ENCODE measurements around the gene PLCXD1.
"Not testable (repeated sequence)": the region's sequence is repeated elsewhere in the genome, so short reads cannot be mapped to it uniquely, and the experiment has no call there.

The PLCXD1 gene

DNA sequence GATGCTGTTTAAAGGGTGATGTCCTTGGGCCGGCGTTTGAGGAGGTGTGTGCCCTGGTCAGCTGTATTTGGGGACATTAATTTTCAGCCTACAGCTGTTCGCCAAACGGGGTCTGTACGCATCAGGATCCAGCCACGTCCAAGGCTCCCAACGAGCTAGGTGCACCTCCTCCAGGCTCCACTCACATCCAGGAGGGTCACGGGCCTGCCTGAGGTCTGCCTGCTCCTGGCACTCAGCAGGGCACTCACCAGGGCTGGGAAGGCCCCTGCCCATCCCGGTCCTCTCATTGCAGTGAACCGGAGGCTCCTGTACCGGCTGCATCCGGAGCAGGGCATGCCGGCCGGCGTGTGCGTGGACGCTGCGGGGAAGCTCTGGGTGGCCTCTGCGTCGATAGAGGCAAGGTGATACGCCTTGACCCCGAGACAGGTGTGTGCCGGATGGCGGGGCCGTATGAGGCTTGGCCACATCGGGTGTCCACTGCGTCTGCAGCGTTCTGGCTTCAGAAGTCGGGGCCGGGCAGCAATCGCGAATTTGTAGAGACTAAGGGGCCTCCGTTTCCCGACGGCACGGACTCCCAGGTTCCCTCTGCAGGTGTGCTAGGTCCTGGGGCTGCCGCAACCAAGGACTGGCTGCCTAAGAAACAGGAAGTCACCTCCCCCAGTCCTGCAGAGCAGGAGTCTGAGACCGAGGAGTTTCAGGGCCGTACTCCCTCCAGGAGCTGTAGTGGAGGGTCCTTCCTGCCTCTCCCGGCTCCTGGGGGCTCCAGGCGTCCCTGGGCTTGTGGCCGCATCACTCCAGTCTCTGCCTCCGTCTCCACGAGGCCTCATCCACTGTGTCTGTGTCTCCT is 27.5 kb upstream of the PLCXD1 start:
- DNase-seq (ENCODE audit: low read depth, low spot score): no peak
- in situ Hi-C loops (cut with HindIII; ENCODE audit: low sequenced_read_pairs): no loop called here
- no peak overlapping the region for H3K4me3 ChIP-seq (ENCODE audit: low read depth, low read length)
- TF ChIP-seq, protein P1, sequence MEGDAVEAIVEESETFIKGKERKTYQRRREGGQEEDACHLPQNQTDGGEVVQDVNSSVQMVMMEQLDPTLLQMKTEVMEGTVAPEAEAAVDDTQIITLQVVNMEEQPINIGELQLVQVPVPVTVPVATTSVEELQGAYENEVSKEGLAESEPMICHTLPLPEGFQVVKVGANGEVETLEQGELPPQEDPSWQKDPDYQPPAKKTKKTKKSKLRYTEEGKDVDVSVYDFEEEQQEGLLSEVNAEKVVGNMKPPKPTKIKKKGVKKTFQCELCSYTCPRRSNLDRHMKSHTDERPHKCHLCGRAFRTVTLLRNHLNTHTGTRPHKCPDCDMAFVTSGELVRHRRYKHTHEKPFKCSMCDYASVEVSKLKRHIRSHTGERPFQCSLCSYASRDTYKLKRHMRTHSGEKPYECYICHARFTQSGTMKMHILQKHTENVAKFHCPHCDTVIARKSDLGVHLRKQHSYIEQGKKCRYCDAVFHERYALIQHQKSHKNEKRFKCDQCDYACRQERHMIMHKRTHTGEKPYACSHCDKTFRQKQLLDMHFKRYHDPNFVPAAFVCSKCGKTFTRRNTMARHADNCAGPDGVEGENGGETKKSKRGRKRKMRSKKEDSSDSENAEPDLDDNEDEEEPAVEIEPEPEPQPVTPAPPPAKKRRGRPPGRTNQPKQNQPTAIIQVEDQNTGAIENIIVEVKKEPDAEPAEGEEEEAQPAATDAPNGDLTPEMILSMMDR (IDR thresholded peaks at IDR 0.05; ENCODE audit: low read depth, low read length): no peak

DNA sequence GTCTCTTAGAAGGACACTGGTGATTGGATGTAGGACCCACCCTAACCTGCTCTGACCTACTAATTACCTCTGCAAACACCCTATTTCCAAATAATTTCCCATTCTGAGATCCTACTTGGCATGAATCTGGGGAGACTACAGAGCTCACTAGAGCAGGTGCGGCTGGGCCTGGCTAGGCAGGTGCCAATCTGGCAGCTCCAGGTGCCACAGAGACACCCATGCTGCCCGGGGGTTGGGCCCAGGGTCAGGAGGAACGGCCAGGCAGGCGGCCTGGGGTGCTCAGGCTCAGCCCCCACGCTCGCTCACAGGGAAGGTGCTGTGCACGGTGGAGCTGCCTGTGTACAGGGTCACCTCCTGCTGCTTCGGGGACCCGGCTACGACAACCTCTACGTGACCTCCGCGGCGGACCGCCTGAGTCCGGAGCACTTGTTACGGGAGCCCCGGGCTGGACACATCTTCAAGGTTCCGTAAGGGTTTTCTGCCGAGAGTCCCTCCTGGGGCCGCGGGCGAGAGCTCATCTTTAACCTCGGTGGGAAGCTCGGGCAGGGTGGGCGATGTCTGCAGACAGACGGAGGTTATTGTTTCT is 26.5 kb upstream of the PLCXD1 start:
- DNase-seq (ENCODE audit: low read depth, low spot score): no peak
- TF ChIP-seq, protein P1 (IDR thresholded peaks at IDR 0.05; ENCODE audit: low read depth, low read length): no peak
- in situ Hi-C loops (cut with HindIII; ENCODE audit: low sequenced_read_pairs): no loop called here
- no peak overlapping the region for H3K4me3 ChIP-seq (ENCODE audit: low read depth, low read length)

DNA sequence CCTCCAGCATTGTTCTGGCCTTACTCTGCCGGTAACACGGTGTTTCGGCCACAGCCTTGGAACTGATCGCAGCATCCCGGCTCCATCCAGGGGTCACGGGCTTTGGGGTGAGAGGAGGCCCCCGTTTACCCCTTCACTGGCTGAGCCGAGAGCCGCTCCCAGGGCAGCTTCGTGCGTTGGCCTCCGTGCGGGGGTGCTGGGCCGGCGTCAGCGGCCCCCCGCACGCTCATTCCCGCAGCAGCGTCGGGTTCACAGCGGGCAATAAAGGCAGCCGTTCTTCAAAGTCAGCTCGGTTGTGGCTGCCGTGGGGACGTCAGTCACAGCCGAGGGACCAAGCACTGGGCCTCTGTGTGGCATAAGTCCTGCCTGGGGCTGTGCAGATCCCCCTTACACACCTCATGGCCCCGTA is 25.3 kb upstream of the PLCXD1 start:
- in situ Hi-C loops (cut with HindIII; ENCODE audit: low sequenced_read_pairs): no loop called here
- no peak overlapping the region for H3K4me3 ChIP-seq (ENCODE audit: low read depth, low read length)
- TF ChIP-seq, protein P1 (IDR thresholded peaks at IDR 0.05; ENCODE audit: low read depth, low read length): no peak
- no peak for DNase-seq (ENCODE audit: low read depth, low spot score)

DNA sequence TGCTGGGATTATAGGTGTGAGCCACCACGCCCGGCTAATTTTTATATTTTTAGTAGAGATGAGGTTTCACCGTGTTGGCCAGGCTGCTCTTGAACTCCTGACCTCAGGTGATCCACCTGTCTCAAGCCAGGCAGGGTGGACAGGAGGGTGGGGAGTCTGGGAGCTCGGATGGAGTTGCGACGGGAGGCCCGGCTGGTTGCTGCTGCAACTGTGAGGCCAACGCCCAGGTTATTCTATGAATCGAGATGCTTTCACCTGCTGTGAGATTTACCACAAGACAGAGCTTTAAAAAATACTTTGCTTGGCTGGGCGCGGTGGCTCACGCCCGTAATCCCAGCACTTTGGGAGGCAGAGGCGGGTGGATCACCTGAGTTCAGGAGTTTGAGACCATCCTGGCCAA is 24.1 kb upstream of the PLCXD1 start:
- in situ Hi-C loops (cut with HindIII; ENCODE audit: low sequenced_read_pairs); H3K4me3 ChIP-seq (ENCODE audit: low read depth, low read length); DNase-seq (ENCODE audit: low read depth, low spot score): not testable (repeated sequence)

DNA sequence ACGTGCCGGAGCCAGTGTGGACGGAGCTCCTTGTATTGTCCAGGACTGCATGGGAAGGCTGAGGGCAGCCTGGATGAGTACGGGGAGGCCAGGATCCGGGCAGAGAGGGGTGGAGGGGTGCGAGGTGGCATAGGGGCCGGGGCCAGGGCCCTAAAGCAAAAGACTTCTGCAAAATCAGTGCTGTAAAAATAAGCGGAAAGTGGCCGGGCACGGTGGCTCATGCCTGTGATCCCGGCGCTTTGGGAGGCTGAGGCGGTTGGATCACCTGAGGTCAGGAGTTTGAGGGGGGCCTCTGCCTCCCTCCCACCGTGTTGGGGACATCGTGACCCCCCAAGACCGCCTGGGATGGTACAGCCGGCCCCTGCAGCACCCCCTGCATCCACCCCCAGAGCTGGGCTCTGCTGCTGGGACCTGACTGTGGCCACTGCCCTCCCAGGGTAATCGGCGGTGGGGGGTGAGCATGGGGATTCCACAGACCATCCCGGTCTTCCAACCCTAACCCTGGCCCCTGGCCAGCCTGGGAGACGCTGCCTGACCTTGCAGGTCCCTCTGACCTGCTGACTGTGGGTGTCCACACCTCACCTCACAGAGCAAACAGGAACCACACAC is 23.4 kb upstream of the PLCXD1 start:
- DNase-seq (ENCODE audit: low read depth, low spot score): no peak
- TF ChIP-seq, protein P1 (IDR thresholded peaks at IDR 0.05; ENCODE audit: low read depth, low read length): no peak
- no peak overlapping the region for H3K4me3 ChIP-seq (ENCODE audit: low read depth, low read length)
- in situ Hi-C loops (cut with HindIII; ENCODE audit: low sequenced_read_pairs): no loop called here

DNA sequence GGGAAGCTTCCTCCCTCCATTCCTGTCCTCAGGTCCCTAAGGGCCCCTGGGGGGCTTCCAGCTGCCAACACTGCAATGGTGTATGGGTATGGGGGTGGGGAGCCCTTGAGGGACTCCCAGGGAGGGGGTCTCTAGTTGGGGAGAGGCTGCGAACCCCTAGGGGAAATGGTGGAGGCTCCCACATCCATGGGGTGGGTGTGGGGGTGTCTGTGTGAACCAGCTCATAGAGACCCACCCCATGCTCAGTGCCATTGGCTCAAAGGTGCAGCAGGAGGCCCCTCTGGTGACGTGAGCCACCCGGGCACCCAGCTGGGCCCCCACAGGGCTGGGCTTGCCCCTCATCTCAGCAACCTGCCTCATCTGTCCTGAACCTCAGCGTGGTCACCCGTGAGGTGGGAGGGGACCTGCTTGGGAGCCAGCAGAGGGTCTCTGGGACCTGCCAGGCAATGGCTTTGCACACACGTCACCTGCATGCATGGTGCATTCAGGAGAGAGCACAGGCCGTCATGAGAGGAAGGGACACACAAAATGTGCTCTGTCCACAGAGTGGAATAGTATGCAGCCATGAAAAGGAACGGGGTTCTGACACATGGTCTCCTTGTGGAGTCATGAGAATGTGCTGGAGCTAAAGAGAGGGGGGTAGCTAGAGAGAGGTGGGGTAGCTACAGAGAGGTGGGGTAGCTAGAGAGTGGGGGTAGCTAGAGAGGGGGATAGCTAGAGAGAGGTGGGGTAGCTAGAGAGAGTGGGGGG is 22.7 kb upstream of the PLCXD1 start:
- no peak for DNase-seq (ENCODE audit: low read depth, low spot score)
- in situ Hi-C loops (cut with HindIII; ENCODE audit: low sequenced_read_pairs): no loop called here
- H3K4me3 ChIP-seq (ENCODE audit: low read depth, low read length): no peak overlapping the region
- TF ChIP-seq, protein P1 (IDR thresholded peaks at IDR 0.05; ENCODE audit: low read depth, low read length): no peak

Measured in astrocyte of the spinal cord (primary cell).